ENCODE data around the gene CHMP1A.

CHMP1A gene

GRCh38 chr16:89621698-89622409 is 35.7 kb downstream of the CHMP1A start:
- ATAC-seq, result no peak

GRCh38 chr16:89621136-89621697 is 36.3 kb downstream of the CHMP1A start:
- no peak for ATAC-seq

GRCh38 chr16:89620406-89620841 is 37.1 kb downstream of the CHMP1A start:
- no peak for ATAC-seq

GRCh38 chr16:89619840-89620239 is 37.7 kb downstream of the CHMP1A start:
- no peak for ATAC-seq

- ATAC-seq, result no peak
Observed at GRCh38 chr16:89618109-89618998, 39.2 kb downstream of the CHMP1A start.

- ATAC-seq, result no peak
Observed at GRCh38 chr16:89617036-89617435, 40.5 kb downstream of the CHMP1A start.

- no peak for ATAC-seq
Observed at GRCh38 chr16:89616623-89617022, 40.9 kb downstream of the CHMP1A start.

GRCh38 chr16:89615596-89616090 is 41.9 kb downstream of the CHMP1A start:
- ATAC-seq, result peak in 1 of 2 donors; percentile 7

GRCh38 chr16:89615176-89615575 is 42.3 kb downstream of the CHMP1A start:
- no peak for ATAC-seq

GRCh38 chr16:89613954-89614459 is 43.5 kb downstream of the CHMP1A start:
- ATAC-seq, result no peak

GRCh38 chr16:89613231-89613953 is 44.1 kb downstream of the CHMP1A start, which contains the start of gene DPEP1:
Gene DPEP1 (plus strand): TSS chr16:89613642. CDS start chr16:89630411, 16,769 bp downstream.
- ATAC-seq, result no peak

- ATAC-seq, result no peak
Observed at GRCh38 chr16:89612415-89613166, 44.9 kb downstream of the CHMP1A start.

GRCh38 chr16:89610108-89610453 is 47.4 kb downstream of the CHMP1A start:
- ATAC-seq, result no peak

- no peak for ATAC-seq
Observed at GRCh38 chr16:89607937-89608740, 49.4 kb downstream of the CHMP1A start.

GRCh38 chr16:89607453-89607852 is 50.1 kb downstream of the CHMP1A start:
- no peak for ATAC-seq

GRCh38 chr16:89606006-89606405 is 51.5 kb downstream of the CHMP1A start:
- no peak for ATAC-seq

GRCh38 chr16:89605186-89605970 is 52.1 kb downstream of the CHMP1A start:
- no peak for ATAC-seq

GRCh38 chr16:89604764-89605163 is 52.7 kb downstream of the CHMP1A start:
- no peak for ATAC-seq

- no peak for ATAC-seq
Observed at GRCh38 chr16:89602952-89603590, 54.4 kb downstream of the CHMP1A start.

All from activated CD4-positive, CD25-positive, alpha-beta regulatory T cell treated with anti-CD3 and anti-CD28 coated beads, Interleukin-2, amount 50 U/mL, for 24 hours (primary cell).